ENCODE results near the gene RAD50.
"Not testable (repeated sequence)": the region's sequence is repeated elsewhere in the genome, so short reads cannot be mapped to it uniquely, and the experiment has no call there.

Gene RAD50

DNA sequence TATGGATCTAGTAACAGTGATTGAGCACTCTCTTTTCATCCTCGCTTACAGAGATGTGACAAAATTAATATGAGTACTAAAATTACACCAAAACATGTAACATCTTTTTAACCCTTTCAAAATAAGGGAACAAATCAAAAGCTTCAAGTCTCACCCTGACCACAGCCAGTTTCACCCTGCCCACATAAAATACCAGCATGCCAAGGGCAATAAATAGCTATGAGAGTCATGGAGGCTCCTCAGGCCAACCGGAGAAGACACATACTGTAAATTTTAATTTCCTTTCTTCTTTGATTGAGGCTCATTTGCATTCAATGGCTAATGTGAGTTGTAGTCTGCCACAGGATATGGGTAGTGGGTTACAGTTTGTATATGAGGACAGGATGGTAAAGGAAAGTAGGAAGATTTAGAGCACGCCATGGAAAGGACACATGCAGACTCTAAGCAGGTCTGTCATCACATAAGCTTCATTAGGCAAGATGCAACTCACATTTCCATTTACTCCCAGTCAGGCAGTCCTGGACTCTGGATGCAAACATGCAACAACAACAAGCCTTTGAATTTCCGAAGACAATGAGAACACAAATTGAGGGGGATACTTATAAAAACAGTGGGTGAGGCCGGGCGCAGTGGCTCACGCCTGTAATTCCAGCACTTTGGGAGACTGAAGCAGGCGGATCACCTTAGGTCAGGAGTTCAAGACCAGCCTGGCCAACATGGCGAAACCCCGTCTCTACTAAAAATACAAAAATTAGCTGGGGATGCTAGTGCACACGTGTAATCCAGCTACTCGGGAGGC lies 128.3 kb downstream of the RAD50 start:
- no peaks in the 10 kb centered on the region for H3K4me1 ChIP-seq
- H3K27me3 ChIP-seq: no peaks in the 10 kb centered on the region

DNA sequence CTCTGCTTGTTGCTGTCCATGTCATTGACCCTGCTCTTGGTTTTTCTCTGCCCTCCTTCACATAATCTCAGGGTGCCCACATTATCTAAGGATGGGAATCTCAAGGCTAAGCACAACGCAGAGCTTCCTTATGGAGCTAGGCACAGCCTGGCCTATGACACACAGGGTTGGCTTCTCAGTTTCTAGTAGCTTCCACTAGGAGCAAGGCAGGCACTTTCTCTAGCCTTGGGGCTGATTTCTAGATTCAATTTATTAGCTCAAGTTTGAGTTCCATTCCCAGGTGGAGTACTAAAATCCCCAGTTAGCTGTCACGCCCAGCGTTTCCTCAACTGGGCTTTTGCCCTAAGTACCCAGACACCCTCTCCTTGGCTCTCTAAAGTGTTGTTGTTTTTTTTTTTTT lies 129.4 kb downstream of the RAD50 start:
- Histone ChIP-seq H3K27me3 (no peaks in the 10 kb centered on the region), H3K4me3 (ENCODE audit: low read depth, low read length) (no peak overlapping the region), H3K4me1 (no peaks in the 10 kb centered on the region), H3K36me3 (no peaks in the 10 kb centered on the region), H3K9me3 (no peaks in the 10 kb centered on the region)
- TF ChIP-seq, protein P1, sequence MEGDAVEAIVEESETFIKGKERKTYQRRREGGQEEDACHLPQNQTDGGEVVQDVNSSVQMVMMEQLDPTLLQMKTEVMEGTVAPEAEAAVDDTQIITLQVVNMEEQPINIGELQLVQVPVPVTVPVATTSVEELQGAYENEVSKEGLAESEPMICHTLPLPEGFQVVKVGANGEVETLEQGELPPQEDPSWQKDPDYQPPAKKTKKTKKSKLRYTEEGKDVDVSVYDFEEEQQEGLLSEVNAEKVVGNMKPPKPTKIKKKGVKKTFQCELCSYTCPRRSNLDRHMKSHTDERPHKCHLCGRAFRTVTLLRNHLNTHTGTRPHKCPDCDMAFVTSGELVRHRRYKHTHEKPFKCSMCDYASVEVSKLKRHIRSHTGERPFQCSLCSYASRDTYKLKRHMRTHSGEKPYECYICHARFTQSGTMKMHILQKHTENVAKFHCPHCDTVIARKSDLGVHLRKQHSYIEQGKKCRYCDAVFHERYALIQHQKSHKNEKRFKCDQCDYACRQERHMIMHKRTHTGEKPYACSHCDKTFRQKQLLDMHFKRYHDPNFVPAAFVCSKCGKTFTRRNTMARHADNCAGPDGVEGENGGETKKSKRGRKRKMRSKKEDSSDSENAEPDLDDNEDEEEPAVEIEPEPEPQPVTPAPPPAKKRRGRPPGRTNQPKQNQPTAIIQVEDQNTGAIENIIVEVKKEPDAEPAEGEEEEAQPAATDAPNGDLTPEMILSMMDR (IDR thresholded peaks at IDR 0.05; ENCODE audit: low read depth, low read length): no peak
- no peak for DNase-seq

More for the DNA sequence above, 128.3 kb downstream of the RAD50 start:
- Histone ChIP-seq H3K36me3 (no peaks in the 10 kb centered on the region), H3K9me3 (no peaks in the 10 kb centered on the region), H3K4me3 (ENCODE audit: low read depth, low read length) (no peak overlapping the region)
- TF ChIP-seq, protein P1 (IDR thresholded peaks at IDR 0.05; ENCODE audit: low read depth, low read length): no peak
- DNase-seq: no peak

DNA sequence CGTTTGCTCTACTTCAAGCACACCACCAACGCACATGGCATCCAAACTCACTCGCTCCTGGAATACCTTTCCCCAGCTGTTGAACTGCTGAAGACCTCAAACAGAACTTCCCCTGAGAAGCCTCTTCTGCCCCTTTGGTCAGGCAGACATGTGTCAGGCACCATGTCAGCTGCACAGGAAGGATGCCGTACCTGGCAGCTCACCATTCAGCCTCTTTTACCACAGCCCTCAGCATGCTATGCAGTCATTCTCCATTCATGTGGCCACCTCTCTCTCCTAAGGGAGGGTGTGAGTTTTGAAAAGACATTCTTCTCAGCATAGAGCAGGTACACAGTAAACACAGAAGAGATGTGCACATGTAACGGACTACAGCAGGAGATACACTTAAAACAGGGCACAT lies 131.2 kb downstream of the RAD50 start:
- TF ChIP-seq, protein P1 (IDR thresholded peaks at IDR 0.05; ENCODE audit: low read depth, low read length): no peak
- Histone ChIP-seq H3K4me3 (ENCODE audit: low read depth, low read length) (no peak overlapping the region), H3K4me1 (no peaks in the 10 kb centered on the region), H3K27me3 (no peaks in the 10 kb centered on the region), H3K9me3 (no peaks in the 10 kb centered on the region), H3K36me3 (no peaks in the 10 kb centered on the region)
- no peak for DNase-seq

DNA sequence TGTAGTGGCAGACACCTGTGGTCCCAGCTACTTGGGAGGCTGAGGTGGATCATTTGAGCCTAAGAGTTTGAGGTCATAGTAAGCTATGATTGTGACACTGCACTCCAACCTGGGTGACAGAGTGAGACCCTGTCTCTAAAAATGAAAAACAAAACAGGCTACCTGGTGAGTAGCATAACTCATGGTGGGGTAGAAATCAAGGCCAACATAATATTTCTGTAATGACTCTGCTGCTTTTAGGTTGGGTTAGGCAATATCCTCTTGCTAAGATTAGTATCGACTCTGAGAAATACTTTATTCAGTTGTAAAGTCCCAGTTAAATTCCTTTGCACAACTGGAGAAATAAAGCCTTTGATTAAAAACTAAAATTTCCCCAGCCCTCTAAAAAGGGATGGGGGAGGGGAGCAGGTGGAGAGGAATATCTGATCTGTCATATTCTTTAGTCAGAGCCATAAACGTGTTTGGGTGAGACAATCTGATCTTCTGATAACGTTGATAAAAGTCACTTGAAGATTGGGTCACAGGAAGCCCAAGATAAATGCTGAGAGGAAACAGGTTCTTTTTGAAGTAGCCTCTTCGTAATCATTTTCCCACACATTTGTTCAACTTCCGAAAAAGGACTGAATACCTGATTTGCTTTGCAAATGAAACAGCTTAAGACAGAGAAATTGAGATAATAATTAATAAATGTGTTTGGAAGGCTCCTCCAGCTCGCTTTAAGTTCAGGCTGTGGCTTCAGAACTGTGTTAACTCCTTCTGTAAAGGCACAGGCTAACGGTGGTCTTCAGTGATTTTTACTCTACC lies 132.0 kb downstream of the RAD50 start:
- TF ChIP-seq, protein P1 (IDR thresholded peaks at IDR 0.05; ENCODE audit: low read depth, low read length): no peak
- DNase-seq: no peak
- Histone ChIP-seq H3K4me1 (no peaks in the 10 kb centered on the region), H3K27me3 (no peaks in the 10 kb centered on the region), H3K4me3 (ENCODE audit: low read depth, low read length) (no peak overlapping the region), H3K36me3 (no peaks in the 10 kb centered on the region), H3K9me3 (no peaks in the 10 kb centered on the region)

DNA sequence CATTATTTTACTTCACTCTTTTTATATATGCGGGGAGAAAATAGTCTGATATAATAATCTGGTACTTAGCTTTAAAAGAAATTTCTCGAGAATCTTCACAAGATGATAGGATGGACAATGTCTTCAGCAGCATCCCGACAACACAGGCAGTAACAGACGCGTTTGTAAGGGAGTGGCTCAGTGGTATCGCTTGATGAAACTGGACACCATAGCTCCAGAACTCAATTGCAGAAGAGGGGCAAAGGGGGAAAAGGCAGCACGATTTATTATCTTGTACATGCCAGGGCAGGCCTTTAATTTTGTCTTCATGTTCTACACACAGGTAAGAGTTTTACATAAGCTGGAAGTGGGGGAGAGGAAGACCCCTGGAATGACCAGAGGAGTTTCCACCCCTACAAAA lies 132.7 kb downstream of the RAD50 start:
- Histone ChIP-seq H3K36me3 (no peaks in the 10 kb centered on the region), H3K4me3 (ENCODE audit: low read depth, low read length) (no peak overlapping the region), H3K4me1 (no peaks in the 10 kb centered on the region), H3K27me3 (no peaks in the 10 kb centered on the region), H3K9me3 (no peaks in the 10 kb centered on the region)
- no peak for DNase-seq
- TF ChIP-seq, protein P1 (IDR thresholded peaks at IDR 0.05; ENCODE audit: low read depth, low read length): no peak

DNA sequence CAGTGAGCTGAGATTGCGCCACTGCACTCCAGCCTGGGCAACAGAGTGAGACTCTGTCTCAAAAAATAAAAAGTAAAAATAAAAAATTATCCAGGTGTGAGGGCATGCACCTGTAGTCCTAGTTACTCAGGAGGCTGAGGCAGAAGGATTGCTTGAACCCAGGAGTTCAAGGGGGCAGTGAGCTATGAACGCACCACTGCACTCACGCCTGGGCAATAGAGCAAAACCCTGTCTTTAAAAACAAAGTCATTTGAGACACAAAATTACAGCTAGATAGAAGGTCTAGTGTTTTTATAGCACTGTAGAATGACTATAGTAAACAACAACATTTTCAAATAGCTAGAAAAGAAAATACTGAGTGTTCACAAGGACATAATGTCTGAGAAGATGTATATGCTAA lies 133.4 kb downstream of the RAD50 start:
- H3K9me3 ChIP-seq: no peaks in the 10 kb centered on the region
- H3K4me1 ChIP-seq: no peaks in the 10 kb centered on the region
- DNase-seq: no peak
- no peak overlapping the region for H3K4me3 ChIP-seq (ENCODE audit: low read depth, low read length)
- TF ChIP-seq, protein P1 (IDR thresholded peaks at IDR 0.05; ENCODE audit: low read depth, low read length): no peak
- H3K36me3 ChIP-seq: no peaks in the 10 kb centered on the region
- no peaks in the 10 kb centered on the region for H3K27me3 ChIP-seq

DNA sequence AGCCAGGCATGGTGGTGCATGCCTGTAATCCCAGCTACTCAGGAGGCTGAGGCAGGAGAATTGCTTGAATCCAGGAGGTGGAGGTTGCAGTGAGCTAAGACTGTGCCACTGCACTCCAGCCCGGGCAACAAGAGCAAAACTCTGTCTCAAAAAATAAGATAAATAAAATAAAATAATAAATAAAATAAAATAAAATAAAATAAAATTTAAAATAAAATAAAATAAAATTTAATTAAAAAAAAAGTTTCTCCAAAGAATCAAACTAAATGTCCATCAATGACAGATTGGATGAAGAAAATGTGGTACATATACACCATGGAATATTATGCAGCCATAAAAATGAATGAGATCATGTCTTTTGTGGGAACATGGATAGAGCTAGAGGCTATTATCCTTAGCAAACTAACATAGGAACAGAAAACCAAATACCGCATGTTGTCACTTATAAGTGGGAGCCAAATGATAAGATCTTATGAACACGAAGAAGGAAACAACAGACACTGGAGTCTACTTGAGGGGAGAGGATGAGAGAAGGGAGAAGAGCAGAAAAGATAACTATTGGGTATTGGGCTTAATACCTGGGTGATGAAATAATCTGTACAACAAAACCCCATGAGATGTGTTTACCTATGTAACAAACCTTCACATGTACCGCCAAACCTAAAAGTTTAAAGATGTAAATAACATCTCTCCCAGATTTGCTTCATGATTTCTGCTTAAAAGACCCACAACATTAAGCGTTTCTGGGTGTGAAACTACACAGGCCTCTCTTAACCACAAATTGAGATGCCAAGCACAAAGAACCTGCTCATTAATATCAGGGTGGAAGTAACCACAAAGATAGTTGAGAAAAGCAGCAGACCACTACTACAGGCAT lies 135.2 kb downstream of the RAD50 start:
- not testable (repeated sequence) for H3K36me3 ChIP-seq; DNase-seq; H3K9me3 ChIP-seq; H3K4me1 ChIP-seq; H3K4me3 ChIP-seq (ENCODE audit: low read depth, low read length); H3K27me3 ChIP-seq

Measured in BE2C (cell line).